ENCODE data around the gene TLDC2. TPM values are rescaled to one million over a fixed set of nuclear protein-coding genes. Genes with fewer than 3 reads are reported as not detected.

TLDC2 gene
- total RNA-seq, 1 experiment from 2014 or later, result not detected

GRCh38 chr20:36861875-36862801 is 13.8 kb upstream of the TLDC2 start:
- Mint-ChIP-seq H3K27ac (ENCODE audit: low read depth, unreplicated experiment) (no peak overlapping the region), H3K4me1 (ENCODE audit: insufficient read depth, unreplicated experiment) (peaks cover 44% of the 10 kb centered on the region)

GRCh38 chr20:36862857-36863668 is 12.9 kb upstream of the TLDC2 start:
- H3K4me3 Mint-ChIP-seq (ENCODE audit: unreplicated experiment), result peak overlapping the region; percentile 76
- H3K9me3 Mint-ChIP-seq (ENCODE audit: unreplicated experiment), result no peaks in the 10 kb centered on the region
- BruUV-seq (replicated peaks), result no TSS peak
- H3K27ac Mint-ChIP-seq (ENCODE audit: low read depth, unreplicated experiment), result no peak overlapping the region
- no peak for TF ChIP-seq CTCF (IDR thresholded peaks at IDR 0.05; ENCODE audit: unreplicated experiment)
- CTCF ChIA-PET, result interaction anchor here (0.5 to 3.0 kb wide), 19 partner anchors 8 to 371 kb away, joined by 3 to 14 read pairs (median 4); partner anchors contain the start of gene DSN1
- no peak for DNase-seq (ENCODE audit: unreplicated experiment)
- peaks cover 11% of the 10 kb centered on the region for H3K36me3 Mint-ChIP-seq (ENCODE audit: insufficient read depth, unreplicated experiment)
- intact Hi-C loops (cut with micrococcal nuclease), result loop anchor here (1.0 to 5.0 kb wide), 3 partner anchors 28 to 71 kb away; no protein-coding TSS in a partner anchor
- peaks cover 41% of the 10 kb centered on the region for H3K4me1 Mint-ChIP-seq (ENCODE audit: insufficient read depth, unreplicated experiment)
- H3K27me3 Mint-ChIP-seq (ENCODE audit: insufficient read depth, unreplicated experiment), result no peaks in the 10 kb centered on the region
- POLR2A ChIA-PET, result interaction anchor here (0.7 to 7.4 kb wide), 16 partner anchors 8 to 908 kb away, joined by 3 to 88 read pairs (median 6); partner anchors contain the start of genes DSN1 and RAB5IF

More at GRCh38 chr20:36861875-36862801, 13.8 kb upstream of the TLDC2 start:
- intact Hi-C loops (cut with micrococcal nuclease), result loop anchor here (1.0 to 5.0 kb wide), 3 partner anchors 27 to 70 kb away; no protein-coding TSS in a partner anchor
- Mint-ChIP-seq H3K4me3 (ENCODE audit: unreplicated experiment) (peak overlapping the region; percentile 76), H3K27me3 (ENCODE audit: insufficient read depth, unreplicated experiment) (no peaks in the 10 kb centered on the region), H3K36me3 (ENCODE audit: insufficient read depth, unreplicated experiment) (peaks cover 11% of the 10 kb centered on the region), H3K9me3 (ENCODE audit: unreplicated experiment) (no peaks in the 10 kb centered on the region)
- POLR2A ChIA-PET, result interaction anchor here (0.5 to 7.4 kb wide), 25 partner anchors 8 to 1974 kb away, joined by 3 to 88 read pairs (median 4); partner anchors contain the start of genes DSN1, NDRG3 and RAB5IF
- DNase-seq (ENCODE audit: unreplicated experiment), result peak; percentile 98
- BruUV-seq (replicated peaks), result TSS peak; percentile 87
- TF ChIP-seq CTCF (IDR thresholded peaks at IDR 0.05; ENCODE audit: unreplicated experiment), result no peak
- CTCF ChIA-PET, result interaction anchor here (0.5 to 3.0 kb wide), 14 partner anchors 10 to 1631 kb away, joined by 3 to 14 read pairs (median 4); no protein-coding TSS in a partner anchor

- intact Hi-C loops (cut with micrococcal nuclease), result no loop called here
- TF ChIP-seq CTCF (IDR thresholded peaks at IDR 0.05; ENCODE audit: unreplicated experiment), result no peak
- Mint-ChIP-seq H3K4me3 (ENCODE audit: unreplicated experiment) (peak overlapping the region; percentile 76), H3K4me1 (ENCODE audit: insufficient read depth, unreplicated experiment) (peaks cover 19% of the 10 kb centered on the region), H3K36me3 (ENCODE audit: insufficient read depth, unreplicated experiment) (no peaks in the 10 kb centered on the region), H3K9me3 (ENCODE audit: unreplicated experiment) (no peaks in the 10 kb centered on the region), H3K27ac (ENCODE audit: low read depth, unreplicated experiment) (no peak overlapping the region), H3K27me3 (ENCODE audit: insufficient read depth, unreplicated experiment) (no peaks in the 10 kb centered on the region)
- POLR2A ChIA-PET, result interaction anchor here (2.1 to 7.4 kb wide), 3 partner anchors 16 to 259 kb away, joined by 9 to 88 read pairs (median 35); partner anchors contain the start of genes DSN1 and RAB5IF
- DNase-seq (ENCODE audit: unreplicated experiment), result no peak
- CTCF ChIA-PET, result interaction anchor here (0.6 to 1.2 kb wide), 6 partner anchors 14 to 1014 kb away, joined by 3 to 5 read pairs (median 3); no protein-coding TSS in a partner anchor
- no TSS peak for BruUV-seq (replicated peaks)
Observed at GRCh38 chr20:36865076-36865860, 10.7 kb upstream of the TLDC2 start.
